Mesodermal cell (in vitro differentiated cells): ENCODE data around the gene TRPV4. TPM values are rescaled to one million over a fixed set of nuclear protein-coding genes. Genes with fewer than 3 reads are reported as not detected.

Source experiments
- H3K27ac ChIP-seq: 2 replicates; pipeline ENCODE4 v1.7.0; 2013; ENCODE audit warnings: mild to moderate bottlenecking, low read depth, low read length, moderate library complexity; ENCODE audit not compliant: severe bottlenecking
- H3K36me3 ChIP-seq: 2 replicates; pipeline ENCODE4 v1.7.1; 2013; ENCODE audit warnings: mild to moderate bottlenecking, low read length, moderate library complexity; ENCODE audit not compliant: control insufficient read depth, insufficient read depth
- H3K4me1 ChIP-seq: one replicate; pipeline ENCODE4 v1.7.1; 2013; ENCODE audit warnings: mild to moderate bottlenecking, low read length; ENCODE audit not compliant: insufficient read depth, control insufficient read depth, poor library complexity, severe bottlenecking
- H3K4me3 ChIP-seq: 2 replicates; pipeline ENCODE4 v1.7.0; 2013; ENCODE audit warnings: low read length, control low read depth, mild to moderate bottlenecking; ENCODE audit not compliant: insufficient read depth, poor library complexity, severe bottlenecking; ENCODE audit errors: extremely low read depth
- H3K9me3 ChIP-seq: 2 replicates; pipeline ENCODE4 v1.7.1; 2013; ENCODE audit warnings: mild to moderate bottlenecking, low read length, moderate library complexity; ENCODE audit not compliant: control insufficient read depth
- WGBS, 2 experiments: methylation state at CpG; one replicate each; pipeline ENCODE4 v1.1.5; 2013; ENCODE audit warnings: missing lambda C conversion rate in 2 of 2; ENCODE audit not compliant: insufficient coverage in 2 of 2; 5-methylcytosine and 5-hydroxymethylcytosine counted together
- polyA plus RNA-seq, 2 experiments: library from polyadenylated mRNA; stranded (reverse); fragments of 50-300 nt; gene quantifications; one replicate each; pipeline ENCODE4 v1.2.3, GENCODE V29; 2013

Gene TRPV4
- 5.8 TPM for polyA plus RNA-seq (2013, experiment 1 of 2)
- 4.6 TPM for polyA plus RNA-seq (2013, experiment 2 of 2)

- H3K4me1 ChIP-seq, result no peaks in the 10 kb centered on the region
- no peak within 1 kb of the TSS for H3K27ac ChIP-seq
- no peaks in the 10 kb centered on the region for H3K36me3 ChIP-seq
- peak within 1 kb of the TSS; percentile 49 for H3K4me3 ChIP-seq
- WGBS, 2 experiments, result 30 to 62% methylated on average over 27 to 56 of the region's 67 CpGs
- H3K9me3 ChIP-seq, result no peaks in the 10 kb centered on the region
These were observed at the start of gene TRPV4 for GRCh38 chr12:109833307-109834189. TRPV4 (minus strand) TSS chr12:109833398; CDS start chr12:109814796, 18,602 bp downstream.

GRCh38 chr12:109881752-109882151 lies 48.6 kb upstream of the TRPV4 start:
- Histone ChIP-seq H3K9me3 (no peaks in the 10 kb centered on the region), H3K4me1 (peaks cover 4% of the 10 kb centered on the region), H3K27ac (no peak overlapping the region), H3K4me3 (no peak overlapping the region), H3K36me3 (no peaks in the 10 kb centered on the region)
- 83 to 94% methylated on average over 1 to 2 of the region's 2 CpGs for WGBS, 2 experiments

GRCh38 chr12:109880938-109881337 lies 47.7 kb upstream of the TRPV4 start:
- H3K4me3 ChIP-seq, result peak overlapping the region; percentile 61
- peaks cover 4% of the 10 kb centered on the region for H3K4me1 ChIP-seq
- no peak overlapping the region for H3K27ac ChIP-seq
- no peaks in the 10 kb centered on the region for H3K36me3 ChIP-seq
- no peaks in the 10 kb centered on the region for H3K9me3 ChIP-seq
- WGBS, 2 experiments, result 4 to 5% methylated on average over 8 to 9 of the region's 9 CpGs

GRCh38 chr12:109880043-109880931 lies 47.1 kb upstream of the TRPV4 start, which contains the start of gene GLTP:
GLTP (minus strand) TSS chr12:109880541; CDS start chr12:109880374, 167 bp downstream.
- Histone ChIP-seq H3K9me3 (no peaks in the 10 kb centered on the region), H3K36me3 (no peaks in the 10 kb centered on the region), H3K4me3 (peak within 1 kb of the TSS; percentile 71), H3K4me1 (peaks cover 4% of the 10 kb centered on the region), H3K27ac (no peak within 1 kb of the TSS)
- 0% methylated on average over 54 to 70 of the region's 92 CpGs for WGBS, 2 experiments

GRCh38 chr12:109879351-109880042 lies 46.3 kb upstream of the TRPV4 start:
- Histone ChIP-seq H3K4me3 (peak overlapping the region; percentile 71), H3K36me3 (no peaks in the 10 kb centered on the region), H3K9me3 (no peaks in the 10 kb centered on the region), H3K4me1 (peaks cover 4% of the 10 kb centered on the region), H3K27ac (no peak overlapping the region)
- 3 to 5% methylated on average over 7 of the region's 13 CpGs for WGBS, 2 experiments

GRCh38 chr12:109878749-109879148 lies 45.6 kb upstream of the TRPV4 start:
- Histone ChIP-seq H3K4me3 (peak overlapping the region; percentile 71), H3K27ac (no peak overlapping the region), H3K9me3 (no peaks in the 10 kb centered on the region), H3K4me1 (peaks cover 4% of the 10 kb centered on the region), H3K36me3 (no peaks in the 10 kb centered on the region)
- WGBS, 2 experiments, result 75 to 78% methylated on average over 7 of the region's 7 CpGs

GRCh38 chr12:109878247-109878625 lies 45.0 kb upstream of the TRPV4 start:
- H3K9me3 ChIP-seq, result no peaks in the 10 kb centered on the region
- H3K4me3 ChIP-seq, result no peak overlapping the region
- WGBS, 2 experiments, result 71 to 100% methylated on average over 1 of the region's 3 CpGs
- peaks cover 4% of the 10 kb centered on the region for H3K4me1 ChIP-seq
- H3K36me3 ChIP-seq, result no peaks in the 10 kb centered on the region
- no peak overlapping the region for H3K27ac ChIP-seq

- peaks cover 5% of the 10 kb centered on the region for H3K36me3 ChIP-seq
- no peaks in the 10 kb centered on the region for H3K9me3 ChIP-seq
- H3K4me3 ChIP-seq, result no peak overlapping the region
- WGBS, 2 experiments, result 52 to 67% methylated on average over 5 to 8 of the region's 10 CpGs
- no peak overlapping the region for H3K27ac ChIP-seq
- peaks cover 4% of the 10 kb centered on the region for H3K4me1 ChIP-seq
These were observed 44.5 kb upstream of the TRPV4 start for GRCh38 chr12:109877504-109878246.

GRCh38 chr12:109876406-109876805 lies 43.2 kb upstream of the TRPV4 start:
- peaks cover 8% of the 10 kb centered on the region for H3K36me3 ChIP-seq
- no peak overlapping the region for H3K27ac ChIP-seq
- H3K4me1 ChIP-seq, result peaks cover 1% of the 10 kb centered on the region
- no peak overlapping the region for H3K4me3 ChIP-seq
- H3K9me3 ChIP-seq, result no peaks in the 10 kb centered on the region
